T-cell (primary cell): Measurements from ENCODE around the gene ROR2. TPM values are rescaled to one million over a fixed set of nuclear protein-coding genes. Genes with fewer than 3 reads are reported as not detected.
"Not testable (repeated sequence)": the region's sequence is repeated elsewhere in the genome, so short reads cannot be mapped to it uniquely, and the experiment has no call there.

Experiments used
- ATAC-seq, 4 experiments: fragments of 200-7000 bp in 3 of 4; fragments of 150-1000 bp in 1 of 4; cut with Tn5 transposase; replicated peaks in 1 of 4; 1 replicate in 3 of 4; 2 replicates in 1 of 4; pipeline ENCODE4 v1.10.0; 2021; ENCODE audit warnings: moderate library complexity in 3 of 4, mild to moderate bottlenecking in 2 of 4, moderate number of reproducible peaks in 1 of 4
- CTCF ChIA-PET, 2 donors: fragments of 300-600 bp; sonication (Branson Sonifier 250); formaldehyde crosslinking; loops; one replicate each; lab custom pipeline; 2022; ENCODE audit warnings: antibody characterized with exemption in 2 of 2; lab: Charles Lee
- POLR2A ChIA-PET, 2 donors: fragments of 300-600 bp; sonication (Branson Sonifier 250); formaldehyde crosslinking; loops; one replicate each; lab custom pipeline; 2022; ENCODE audit warnings: antibody characterized with exemption in 2 of 2; lab: Charles Lee
- DNase-seq, 35 experiments: peaks; one replicate each; pipeline versions ENCODE4 v3.0.0 to v3.0.0-alpha.2; 2013 to 2023
- H3K27ac ChIP-seq: one replicate; pipeline ENCODE4 v1.5.1; 2013; ENCODE audit warnings: low read length
- H3K27me3 ChIP-seq, 2 experiments: replicated peaks in 1 of 2; 1 replicate in 1 of 2; 2 replicates in 1 of 2; pipeline versions ENCODE4 v1.6.1 to v1.7.0; 2013; ENCODE audit warnings: low read length in 1 of 2, mixed read lengths in 1 of 2; ENCODE audit not compliant: control insufficient read depth in 2 of 2, insufficient read depth in 2 of 2; ENCODE audit errors: extremely low read depth in 1 of 2
- H3K36me3 ChIP-seq, 2 donors: 1 replicate in 1 of 2; 2 replicates in 1 of 2; pipeline versions ENCODE4 v1.6.1 to v1.7.0; 2013; ENCODE audit warnings: low read length in 1 of 2; ENCODE audit not compliant: control insufficient read depth in 2 of 2, insufficient read depth in 1 of 2; ENCODE audit errors: extremely low read depth in 1 of 2
- H3K4me1 ChIP-seq, 2 experiments: 1 replicate in 1 of 2; 2 replicates in 1 of 2; pipeline versions ENCODE4 v1.6.1 to v1.7.0; 2013; ENCODE audit warnings: low read length in 2 of 2, mixed read lengths in 1 of 2; ENCODE audit not compliant: insufficient read depth in 2 of 2, control insufficient read depth in 1 of 2; ENCODE audit errors: extremely low read depth in 1 of 2
- H3K4me3 ChIP-seq, 2 donors: 1 replicate in 1 of 2; 2 replicates in 1 of 2; pipeline versions ENCODE4 v1.5.1 to v1.7.0; 2013; ENCODE audit warnings: mild to moderate bottlenecking in 2 of 2, low read length in 1 of 2, moderate library complexity in 1 of 2; ENCODE audit not compliant: control insufficient read depth in 1 of 2; ENCODE audit errors: extremely low read depth in 1 of 2
- H3K9me3 ChIP-seq: 2 replicates; pipeline ENCODE4 v1.7.0; 2013
- H3K27ac Mint-ChIP-seq, 2 donors: one replicate each; pipeline ENCODE4 v1.8.0; 2020 to 2021; ENCODE audit warnings: mild to moderate bottlenecking in 2 of 2, mixed read lengths in 2 of 2
- H3K27me3 Mint-ChIP-seq, 2 donors: one replicate each; pipeline ENCODE4 v1.8.0; 2021 to 2022; ENCODE audit warnings: mixed read lengths in 2 of 2
- H3K36me3 Mint-ChIP-seq: one replicate; pipeline ENCODE4 v1.8.0; 2021; ENCODE audit warnings: mixed read lengths
- H3K4me1 Mint-ChIP-seq, 3 donors: one replicate each; pipeline ENCODE4 v1.8.0; 2020 to 2022; ENCODE audit warnings: mixed read lengths in 3 of 3, mild to moderate bottlenecking in 1 of 3
- H3K4me3 Mint-ChIP-seq, 3 donors: one replicate each; pipeline ENCODE4 v1.8.0; 2020 to 2022; ENCODE audit warnings: mild to moderate bottlenecking in 3 of 3, mixed read lengths in 3 of 3, moderate library complexity in 3 of 3
- H3K9me3 Mint-ChIP-seq, 3 donors: one replicate each; pipeline ENCODE4 v1.8.0; 2020 to 2022; ENCODE audit warnings: mixed read lengths in 3 of 3
- WGBS: methylation state at CpG from one replicate; pipeline ENCODE4 v1.1.5; 2013; ENCODE audit warnings: missing lambda C conversion rate; ENCODE audit not compliant: insufficient coverage; 5-methylcytosine and 5-hydroxymethylcytosine counted together
- total RNA-seq, 35 experiments: library from RNA in 6 of 35; stranded (reverse) in 6 of 35; fragments of 120-200 nt in 1 of 35; gene quantifications; one replicate each; pipeline versions ENCODE4 v1.2.1 to v1.2.4 and lab custom pipeline; 2013 to 2026

The ROR2 gene
- total RNA-seq, 5 donors from 2014 or later (not counting 1 experiment from before 2014, with no cell fraction given): 0.07 to 0.28 (median 0.15) TPM; not detected in 1

- no peaks in the 10 kb centered on the region for H3K36me3 Mint-ChIP-seq
- Histone ChIP-seq H3K4me3 (no peak overlapping the region), H3K36me3 (no peaks in the 10 kb centered on the region), H3K27me3 (peaks cover 0 to 16% of the 10 kb centered on the region in 2 experiments), H3K9me3 (no peaks in the 10 kb centered on the region), H3K27ac (no peak overlapping the region), H3K4me1 (no peaks in the 10 kb centered on the region)
- ATAC-seq (no peak), DNase-seq (no peak)
- no peaks in the 10 kb centered on the region for H3K9me3 Mint-ChIP-seq
- CTCF ChIA-PET: no interaction called here
- POLR2A ChIA-PET: no interaction called here
- 94% methylated on average over 6 of the region's 8 CpGs for WGBS
- H3K4me1 Mint-ChIP-seq: no peaks in the 10 kb centered on the region
- peaks cover 11 to 15% of the 10 kb centered on the region in 2 donors for H3K27me3 Mint-ChIP-seq
- no peak overlapping the region for H3K4me3 Mint-ChIP-seq
- H3K27ac Mint-ChIP-seq: no peak overlapping the region
Measured at GRCh38 chr9:91913986-91914385, 36.0 kb downstream of the ROR2 start.

GRCh38 chr9:91913096-91913495, 36.9 kb downstream of the ROR2 start:
- Histone ChIP-seq H3K4me3 (no peak overlapping the region), H3K4me1 (no peaks in the 10 kb centered on the region), H3K27me3 (peaks cover 0 to 16% of the 10 kb centered on the region in 2 experiments), H3K36me3 (no peaks in the 10 kb centered on the region), H3K27ac (no peak overlapping the region), H3K9me3 (no peaks in the 10 kb centered on the region)
- no peak overlapping the region for H3K4me3 Mint-ChIP-seq
- H3K27ac Mint-ChIP-seq: no peak overlapping the region
- DNase-seq (no peak), ATAC-seq (no peak)
- no peaks in the 10 kb centered on the region for H3K9me3 Mint-ChIP-seq
- WGBS: no CpG with 5 or more reads among the region's 2 CpGs
- POLR2A ChIA-PET: no interaction called here
- CTCF ChIA-PET: no interaction called here
- H3K4me1 Mint-ChIP-seq: no peaks in the 10 kb centered on the region
- peaks cover 8 to 12% of the 10 kb centered on the region in 2 donors for H3K27me3 Mint-ChIP-seq
- no peaks in the 10 kb centered on the region for H3K36me3 Mint-ChIP-seq

- Mint-ChIP-seq H3K36me3 (no peaks in the 10 kb centered on the region), H3K27me3 (peaks cover 4 to 13% of the 10 kb centered on the region in 2 donors), H3K4me1 (peaks cover 0 to 9% (median 6%) of the 10 kb centered on the region in 3 donors), H3K9me3 (no peaks in the 10 kb centered on the region), H3K4me3 (no peak overlapping the region), H3K27ac (no peak overlapping the region)
- ATAC-seq (no peak), DNase-seq (no peak)
- CTCF ChIA-PET: no interaction called here
- no CpG with 5 or more reads among the region's 2 CpGs for WGBS
- no peak overlapping the region for H3K27ac ChIP-seq
- H3K36me3 ChIP-seq: no peaks in the 10 kb centered on the region
- peaks cover 0 to 6% of the 10 kb centered on the region in 2 experiments for H3K4me1 ChIP-seq
- H3K9me3 ChIP-seq: no peaks in the 10 kb centered on the region
- peaks cover 0 to 6% of the 10 kb centered on the region in 2 experiments for H3K27me3 ChIP-seq
- H3K4me3 ChIP-seq: no peak overlapping the region
- POLR2A ChIA-PET: no interaction called here
Measured at GRCh38 chr9:91911657-91912056, 38.4 kb downstream of the ROR2 start.

- H3K27me3 Mint-ChIP-seq, H3K36me3 ChIP-seq, DNase-seq, CTCF ChIA-PET, H3K4me1 Mint-ChIP-seq, H3K27ac ChIP-seq, H3K4me3 ChIP-seq, H3K27me3 ChIP-seq, H3K36me3 Mint-ChIP-seq, ATAC-seq, H3K9me3 Mint-ChIP-seq, H3K9me3 ChIP-seq, H3K27ac Mint-ChIP-seq, H3K4me3 Mint-ChIP-seq: not testable (repeated sequence)
- H3K4me1 ChIP-seq: peaks cover 4 to 27% of the 10 kb centered on the region in 2 experiments
- POLR2A ChIA-PET: interaction anchor here in 1 of 2 donors (0.6 kb wide), 1 partner anchor 189 kb away, joined by 7 read pairs; no protein-coding TSS in a partner anchor
- no CpG with 5 or more reads among the region's 3 CpGs for WGBS
Measured at GRCh38 chr9:91909256-91909655, 40.8 kb downstream of the ROR2 start.

- Histone ChIP-seq H3K4me1 (peaks cover 4 to 27% of the 10 kb centered on the region in 2 experiments), H3K9me3 (no peaks in the 10 kb centered on the region), H3K27ac (no peak overlapping the region), H3K27me3 (peaks cover 0 to 9% of the 10 kb centered on the region in 2 experiments), H3K36me3 (no peaks in the 10 kb centered on the region), H3K4me3 (no peak overlapping the region)
- no peak for ATAC-seq
- Mint-ChIP-seq H3K36me3 (no peaks in the 10 kb centered on the region), H3K4me3 (no peak overlapping the region), H3K27me3 (peaks cover 4 to 7% of the 10 kb centered on the region in 2 donors), H3K27ac (no peak overlapping the region), H3K4me1 (peaks cover 0 to 9% (median 6%) of the 10 kb centered on the region in 3 donors), H3K9me3 (no peaks in the 10 kb centered on the region)
- POLR2A ChIA-PET: no interaction called here
- 0% methylated on average over 1 of the region's 4 CpGs for WGBS
- no peak for DNase-seq
- CTCF ChIA-PET: no interaction called here
Measured at GRCh38 chr9:91908746-91909145, 41.3 kb downstream of the ROR2 start.

GRCh38 chr9:91908293-91908623, 41.8 kb downstream of the ROR2 start:
- H3K36me3 ChIP-seq: no peaks in the 10 kb centered on the region
- POLR2A ChIA-PET: no interaction called here
- Mint-ChIP-seq H3K27me3 (peaks cover 4 to 7% of the 10 kb centered on the region in 2 donors), H3K36me3 (no peaks in the 10 kb centered on the region), H3K9me3 (no peaks in the 10 kb centered on the region), H3K27ac (no peak overlapping the region), H3K4me1 (peaks cover 0 to 9% (median 6%) of the 10 kb centered on the region in 3 donors), H3K4me3 (no peak overlapping the region)
- DNase-seq (no peak), ATAC-seq (no peak)
- peaks cover 4 to 27% of the 10 kb centered on the region in 2 experiments for H3K4me1 ChIP-seq
- no peak overlapping the region for H3K27ac ChIP-seq
- CTCF ChIA-PET: no interaction called here
- no peak overlapping the region for H3K4me3 ChIP-seq
- H3K9me3 ChIP-seq: no peaks in the 10 kb centered on the region
- WGBS: no CpG with 5 or more reads among the region's 2 CpGs
- H3K27me3 ChIP-seq: peaks cover 0 to 9% of the 10 kb centered on the region in 2 experiments
